NCI-H187 (cell line): ENCODE data around the gene ATXN7.

ENCODE experiments used
- DNase-seq, 2 experiments: peaks; one replicate each; lab custom pipeline; 2025; lab: John Stamatoyannopoulos, UW

ATXN7 gene

GRCh38 chr3:63905731-63906620 is 42.3 kb downstream of the ATXN7 start:
- no peak for DNase-seq

GRCh38 chr3:63908081-63908736 is 44.5 kb downstream of the ATXN7 start:
- DNase-seq, result no peak

- no peak for DNase-seq
Observed at GRCh38 chr3:63908776-63909175, 45.1 kb downstream of the ATXN7 start.

GRCh38 chr3:63909431-63909830 is 45.8 kb downstream of the ATXN7 start:
- DNase-seq, result no peak

- no peak for DNase-seq
Observed at GRCh38 chr3:63910001-63910400, 46.3 kb downstream of the ATXN7 start.

- no peak for DNase-seq
Observed at GRCh38 chr3:63910891-63911290, 47.2 kb downstream of the ATXN7 start.

- DNase-seq, result no peak
Observed at GRCh38 chr3:63911509-63911872, 47.8 kb downstream of the ATXN7 start.

GRCh38 chr3:63911873-63912767 is 48.5 kb downstream of the ATXN7 start, which contains the start of gene SCAANT1:
Gene SCAANT1, minus strand, starts transcription at chr3:63912383.
- DNase-seq, result peak; percentile 26 to 28

- DNase-seq, result no peak
Observed at GRCh38 chr3:63912768-63913588, 49.3 kb downstream of the ATXN7 start.

- DNase-seq, result no peak
Observed at GRCh38 chr3:63914312-63914711, 50.6 kb downstream of the ATXN7 start.

GRCh38 chr3:63918321-63918720 is 54.7 kb downstream of the ATXN7 start:
- DNase-seq, result no peak

- DNase-seq, result no peak
Observed at GRCh38 chr3:63920001-63920400, 56.3 kb downstream of the ATXN7 start.

- DNase-seq, result no peak
Observed at GRCh38 chr3:63921741-63922482, 58.2 kb downstream of the ATXN7 start.

- no peak for DNase-seq
Observed at GRCh38 chr3:63922491-63923199, 59.0 kb downstream of the ATXN7 start.

GRCh38 chr3:63926309-63926708 is 62.6 kb downstream of the ATXN7 start:
- no peak for DNase-seq

GRCh38 chr3:63927422-63928280 is 64.0 kb downstream of the ATXN7 start:
- DNase-seq, result no peak

- no peak for DNase-seq
Observed at GRCh38 chr3:63931290-63931689, 67.6 kb downstream of the ATXN7 start.

GRCh38 chr3:63932509-63933212 is 69.0 kb downstream of the ATXN7 start:
- no peak for DNase-seq
